B cell (primary cell): ENCODE data around the gene DUT.

ENCODE experiments used
- EZH2 ChIP-seq: IDR thresholded peaks from 2 replicates; pipeline ENCODE4 v1.6.1; 2012; ENCODE audit warnings: borderline replicate concordance, low read depth, mild to moderate bottlenecking, moderate library complexity, low read length; ENCODE audit not compliant: insufficient read depth, poor library complexity, severe bottlenecking
- TF ChIP-seq, protein P1 (sequence below): fragments of 200-600 bp; IDR thresholded peaks from one replicate; pipeline ENCODE4 v1.8.0; 2022; ENCODE audit warnings: antibody characterized with exemption, mild to moderate bottlenecking

DNA sequence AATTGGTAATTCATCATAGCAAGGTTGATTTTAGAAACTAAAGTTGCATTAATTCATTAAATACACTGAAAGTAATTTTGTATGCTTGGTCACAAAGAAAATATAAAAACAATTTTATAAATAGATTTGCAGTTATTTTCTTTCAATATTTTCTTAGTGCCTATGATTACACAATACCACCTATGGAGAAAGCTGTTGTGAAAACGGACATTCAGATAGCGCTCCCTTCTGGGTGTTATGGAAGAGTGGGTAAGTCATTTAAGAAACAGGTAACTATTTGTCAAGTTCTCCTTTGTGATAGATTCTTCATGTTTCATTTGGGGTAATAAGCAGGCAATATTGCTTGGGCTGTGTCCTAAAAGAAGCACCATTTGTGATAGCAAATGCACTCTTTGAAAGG lies 3.0 kb downstream of the DUT start:
- no peak for TF ChIP-seq EZH2
- TF ChIP-seq, protein P1, sequence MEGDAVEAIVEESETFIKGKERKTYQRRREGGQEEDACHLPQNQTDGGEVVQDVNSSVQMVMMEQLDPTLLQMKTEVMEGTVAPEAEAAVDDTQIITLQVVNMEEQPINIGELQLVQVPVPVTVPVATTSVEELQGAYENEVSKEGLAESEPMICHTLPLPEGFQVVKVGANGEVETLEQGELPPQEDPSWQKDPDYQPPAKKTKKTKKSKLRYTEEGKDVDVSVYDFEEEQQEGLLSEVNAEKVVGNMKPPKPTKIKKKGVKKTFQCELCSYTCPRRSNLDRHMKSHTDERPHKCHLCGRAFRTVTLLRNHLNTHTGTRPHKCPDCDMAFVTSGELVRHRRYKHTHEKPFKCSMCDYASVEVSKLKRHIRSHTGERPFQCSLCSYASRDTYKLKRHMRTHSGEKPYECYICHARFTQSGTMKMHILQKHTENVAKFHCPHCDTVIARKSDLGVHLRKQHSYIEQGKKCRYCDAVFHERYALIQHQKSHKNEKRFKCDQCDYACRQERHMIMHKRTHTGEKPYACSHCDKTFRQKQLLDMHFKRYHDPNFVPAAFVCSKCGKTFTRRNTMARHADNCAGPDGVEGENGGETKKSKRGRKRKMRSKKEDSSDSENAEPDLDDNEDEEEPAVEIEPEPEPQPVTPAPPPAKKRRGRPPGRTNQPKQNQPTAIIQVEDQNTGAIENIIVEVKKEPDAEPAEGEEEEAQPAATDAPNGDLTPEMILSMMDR = no peak
